ENCODE results near the gene RBFOX1. TPM values are rescaled to one million over a fixed set of nuclear protein-coding genes. Genes with fewer than 3 reads are reported as not detected.
A peak's percentile ranks its signal among the peaks of the same experiment; 100 is the strongest.

RBFOX1 gene
- polyA plus RNA-seq, 1 of the 3 experiments (the other 2 are of a cell fraction), result not detected

DNA sequence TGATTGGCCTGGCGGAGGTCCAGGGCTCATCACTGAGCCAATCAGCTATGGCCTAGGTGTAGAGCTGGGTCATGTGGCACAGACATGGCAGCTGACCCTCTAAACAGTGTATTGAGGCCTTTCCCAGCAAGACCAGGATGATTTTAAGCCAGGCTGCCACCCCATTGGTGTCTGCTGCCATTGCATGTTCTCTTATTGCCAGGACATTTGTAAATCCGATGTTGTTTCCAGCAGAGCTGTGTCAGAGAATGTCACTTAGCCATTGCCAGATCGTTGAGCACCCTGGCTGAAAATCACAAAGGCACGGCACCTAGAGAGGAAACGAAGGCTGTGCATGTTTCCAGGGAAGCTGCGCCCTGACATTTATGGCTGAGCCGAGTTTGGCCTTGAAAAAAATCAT is 33.4 kb downstream of the RBFOX1 start (continued):
- TF ChIP-seq, protein P1, sequence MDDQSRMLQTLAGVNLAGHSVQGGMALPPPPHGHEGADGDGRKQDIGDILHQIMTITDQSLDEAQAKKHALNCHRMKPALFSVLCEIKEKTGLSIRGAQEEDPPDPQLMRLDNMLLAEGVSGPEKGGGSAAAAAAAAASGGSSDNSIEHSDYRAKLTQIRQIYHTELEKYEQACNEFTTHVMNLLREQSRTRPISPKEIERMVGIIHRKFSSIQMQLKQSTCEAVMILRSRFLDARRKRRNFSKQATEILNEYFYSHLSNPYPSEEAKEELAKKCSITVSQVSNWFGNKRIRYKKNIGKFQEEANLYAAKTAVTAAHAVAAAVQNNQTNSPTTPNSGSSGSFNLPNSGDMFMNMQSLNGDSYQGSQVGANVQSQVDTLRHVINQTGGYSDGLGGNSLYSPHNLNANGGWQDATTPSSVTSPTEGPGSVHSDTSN (IDR thresholded peaks at IDR 0.05), result no peak
- no peak for TF ChIP-seq EP300 (IDR thresholded peaks at IDR 0.05; ENCODE audit: borderline replicate concordance in 1 of 2, low read depth in 1 of 2, low read length in 1 of 2)

DNA sequence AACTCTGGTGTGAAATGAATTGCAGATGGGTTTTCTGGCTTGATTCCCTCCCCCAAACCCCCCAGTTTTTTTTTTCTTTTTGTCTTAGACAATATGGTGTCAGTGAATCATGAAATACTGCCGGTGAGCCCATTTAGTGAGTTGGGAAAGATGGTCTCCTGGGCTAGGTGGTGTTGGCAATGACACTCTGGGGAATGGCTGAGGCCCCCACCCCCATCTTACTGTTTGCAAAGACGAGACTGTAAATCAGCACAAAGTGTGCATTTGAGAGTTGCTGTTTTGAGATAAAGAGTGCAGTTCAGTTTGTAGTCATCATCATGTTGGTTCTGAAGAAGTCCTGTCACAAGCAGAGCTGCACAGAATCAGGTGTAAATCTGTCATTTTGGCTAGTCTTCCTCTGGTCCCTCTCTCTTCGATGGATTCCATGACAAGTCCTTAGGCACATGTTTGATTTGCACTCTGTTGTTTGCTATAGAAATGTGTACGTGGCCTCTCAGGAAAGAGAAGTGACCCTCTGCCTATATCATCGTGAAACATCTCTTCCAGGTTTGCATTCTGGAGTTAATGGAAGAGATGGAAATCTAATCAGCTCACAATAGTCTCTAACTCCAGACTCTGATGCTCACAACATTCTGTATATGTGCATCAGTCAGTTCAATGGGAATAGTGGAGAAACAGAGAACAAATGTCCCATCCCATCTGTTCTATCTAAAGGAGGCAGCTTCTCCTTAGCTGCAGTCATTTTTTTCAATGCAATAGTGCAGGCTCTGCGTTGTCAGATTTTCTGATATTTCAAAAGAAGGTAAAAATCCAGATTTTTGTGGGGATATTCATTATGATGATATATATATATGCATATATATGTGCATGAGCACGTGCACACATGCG is 34.6 kb downstream of the RBFOX1 start:
- no peak for DNase-seq
- CTCF ChIA-PET, result interaction anchor here (1.1 kb wide), 1 partner anchor 12 kb away, joined by 4 read pairs; no protein-coding TSS in a partner anchor
- H3K4me3 ChIP-seq (ENCODE audit: low read depth in 2 of 2, low read length in 1 of 2), result no peak overlapping the region
- TF ChIP-seq EP300 (IDR thresholded peaks at IDR 0.05; ENCODE audit: borderline replicate concordance in 1 of 2, low read depth in 1 of 2, low read length in 1 of 2) (0 out of 4 replicates have a peak, but pooled peaks of 1 of the 2 experiments have one; percentile 5), FOXJ3 (CRISPR knock-in tag; IDR thresholded peaks at IDR 0.05) (no peak), NFIC (IDR thresholded peaks at IDR 0.05; ENCODE audit: borderline replicate concordance) (no peak), GATA2 (CRISPR knock-in tag; IDR thresholded peaks at IDR 0.05) (peak; percentile 56)
- H3K9ac ChIP-seq, result no peak overlapping the region
- no peaks in the 10 kb centered on the region for H4K20me1 ChIP-seq (ENCODE audit: insufficient read depth)
- no peaks in the 10 kb centered on the region for H3K79me2 ChIP-seq (ENCODE audit: insufficient read depth)
- H3K27me3 ChIP-seq (ENCODE audit: insufficient read depth), result no peaks in the 10 kb centered on the region
- H3K27ac ChIP-seq (ENCODE audit: low read depth in 2 of 2, low read length in 1 of 2), result no peak overlapping the region
- 15% methylated on average over 8 of the region's 8 CpGs for WGBS (ENCODE audit: low lambda C conversion rate)
- no peaks in the 10 kb centered on the region for H3F3A ChIP-seq (replicated peaks; ENCODE audit: insufficient read depth)
- no peaks in the 10 kb centered on the region for H3K9me3 ChIP-seq
- no peak overlapping the region for H3K4me2 ChIP-seq
- no peak overlapping the region for H2AFZ ChIP-seq (ENCODE audit: low read depth)
- H3K9me2 ChIP-seq, result no peaks in the 10 kb centered on the region
- POLR2A ChIA-PET, result no interaction called here
- peaks cover 0 to 29% of the 10 kb centered on the region in 2 experiments; a peak in 2 of 4 replicates for H3K4me1 ChIP-seq (ENCODE audit: control insufficient read depth in 1 of 2, insufficient read depth in 2 of 2, low read depth in 1 of 2, low read length in 1 of 2)
- H3K36me3 ChIP-seq (replicated peaks in 1 of 2; ENCODE audit: control insufficient read depth in 1 of 2, insufficient read depth in 2 of 2, low read length in 1 of 2), result no peaks in the 10 kb centered on the region

DNA sequence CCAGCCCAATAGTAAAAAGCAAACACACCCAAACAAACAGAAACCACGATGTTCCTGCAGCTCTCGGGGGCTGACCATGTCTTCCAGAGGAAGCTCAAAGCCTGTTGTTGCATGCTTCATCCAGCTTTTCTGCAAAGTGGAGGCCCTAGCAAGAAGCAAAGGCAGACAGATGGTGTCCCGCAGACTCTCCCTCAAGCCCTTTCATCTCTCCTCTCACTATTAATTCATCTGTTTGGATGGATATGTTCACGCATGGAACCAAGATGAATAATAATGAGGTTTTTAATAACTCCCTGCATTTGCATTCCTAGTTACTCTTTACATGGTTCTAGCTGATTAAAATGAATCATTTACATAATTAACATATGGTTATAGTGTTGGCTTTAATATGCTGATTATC is 36.6 kb downstream of the RBFOX1 start:
- H3K9me3 ChIP-seq, result no peaks in the 10 kb centered on the region
- H3K9me2 ChIP-seq, result no peaks in the 10 kb centered on the region
- no peaks in the 10 kb centered on the region for H3F3A ChIP-seq (replicated peaks; ENCODE audit: insufficient read depth)
- H3K4me1 ChIP-seq (ENCODE audit: control insufficient read depth in 1 of 2, insufficient read depth in 2 of 2, low read depth in 1 of 2, low read length in 1 of 2), result peaks cover 0 to 18% of the 10 kb centered on the region in 2 experiments; a peak in 2 of 4 replicates
- DNase-seq, result no peak
- CTCF ChIA-PET, result interaction anchor here (1.0 kb wide), 1 partner anchor 15 kb away, joined by 3 read pairs; no protein-coding TSS in a partner anchor
- H4K20me1 ChIP-seq (ENCODE audit: insufficient read depth), result no peaks in the 10 kb centered on the region
- no peak overlapping the region for H2AFZ ChIP-seq (ENCODE audit: low read depth)
- H3K4me3 ChIP-seq (ENCODE audit: low read depth in 2 of 2, low read length in 1 of 2), result no peak overlapping the region
- H3K9ac ChIP-seq, result no peak overlapping the region
- H3K4me2 ChIP-seq, result no peak overlapping the region
- POLR2A ChIA-PET, result no interaction called here
- H3K27me3 ChIP-seq (ENCODE audit: insufficient read depth), result no peaks in the 10 kb centered on the region
- WGBS (ENCODE audit: low lambda C conversion rate), result 44% methylated on average over 4 of the region's 4 CpGs
- H3K27ac ChIP-seq (ENCODE audit: low read depth in 2 of 2, low read length in 1 of 2), result no peak overlapping the region
- H3K79me2 ChIP-seq (ENCODE audit: insufficient read depth), result no peaks in the 10 kb centered on the region
- no peaks in the 10 kb centered on the region for H3K36me3 ChIP-seq (replicated peaks in 1 of 2; ENCODE audit: control insufficient read depth in 1 of 2, insufficient read depth in 2 of 2, low read length in 1 of 2)
- TF ChIP-seq TEAD4 (IDR thresholded peaks at IDR 0.05; ENCODE audit: borderline replicate concordance, insufficient read depth) (no peak), NRF1 (IDR thresholded peaks at IDR 0.05; ENCODE audit: low read depth, low read length) (no peak), FOSL2 (IDR thresholded peaks at IDR 0.05; ENCODE audit: borderline replicate concordance, low read depth) (no peak), RXRA (IDR thresholded peaks at IDR 0.05; ENCODE audit: borderline replicate concordance, low read depth) (no peak), EP300 (IDR thresholded peaks at IDR 0.05; ENCODE audit: borderline replicate concordance in 1 of 2, low read depth in 1 of 2, low read length in 1 of 2) (no peak), SMC3 (IDR thresholded peaks at IDR 0.05; ENCODE audit: low read depth, low read length) (no peak), TAF1 (IDR thresholded peaks at IDR 0.05; ENCODE audit: borderline replicate concordance, low read depth, low read length) (no peak)
- TF ChIP-seq, protein P2, sequence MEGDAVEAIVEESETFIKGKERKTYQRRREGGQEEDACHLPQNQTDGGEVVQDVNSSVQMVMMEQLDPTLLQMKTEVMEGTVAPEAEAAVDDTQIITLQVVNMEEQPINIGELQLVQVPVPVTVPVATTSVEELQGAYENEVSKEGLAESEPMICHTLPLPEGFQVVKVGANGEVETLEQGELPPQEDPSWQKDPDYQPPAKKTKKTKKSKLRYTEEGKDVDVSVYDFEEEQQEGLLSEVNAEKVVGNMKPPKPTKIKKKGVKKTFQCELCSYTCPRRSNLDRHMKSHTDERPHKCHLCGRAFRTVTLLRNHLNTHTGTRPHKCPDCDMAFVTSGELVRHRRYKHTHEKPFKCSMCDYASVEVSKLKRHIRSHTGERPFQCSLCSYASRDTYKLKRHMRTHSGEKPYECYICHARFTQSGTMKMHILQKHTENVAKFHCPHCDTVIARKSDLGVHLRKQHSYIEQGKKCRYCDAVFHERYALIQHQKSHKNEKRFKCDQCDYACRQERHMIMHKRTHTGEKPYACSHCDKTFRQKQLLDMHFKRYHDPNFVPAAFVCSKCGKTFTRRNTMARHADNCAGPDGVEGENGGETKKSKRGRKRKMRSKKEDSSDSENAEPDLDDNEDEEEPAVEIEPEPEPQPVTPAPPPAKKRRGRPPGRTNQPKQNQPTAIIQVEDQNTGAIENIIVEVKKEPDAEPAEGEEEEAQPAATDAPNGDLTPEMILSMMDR (IDR thresholded peaks at IDR 0.05), result no peak
- TF ChIP-seq, protein P3, sequence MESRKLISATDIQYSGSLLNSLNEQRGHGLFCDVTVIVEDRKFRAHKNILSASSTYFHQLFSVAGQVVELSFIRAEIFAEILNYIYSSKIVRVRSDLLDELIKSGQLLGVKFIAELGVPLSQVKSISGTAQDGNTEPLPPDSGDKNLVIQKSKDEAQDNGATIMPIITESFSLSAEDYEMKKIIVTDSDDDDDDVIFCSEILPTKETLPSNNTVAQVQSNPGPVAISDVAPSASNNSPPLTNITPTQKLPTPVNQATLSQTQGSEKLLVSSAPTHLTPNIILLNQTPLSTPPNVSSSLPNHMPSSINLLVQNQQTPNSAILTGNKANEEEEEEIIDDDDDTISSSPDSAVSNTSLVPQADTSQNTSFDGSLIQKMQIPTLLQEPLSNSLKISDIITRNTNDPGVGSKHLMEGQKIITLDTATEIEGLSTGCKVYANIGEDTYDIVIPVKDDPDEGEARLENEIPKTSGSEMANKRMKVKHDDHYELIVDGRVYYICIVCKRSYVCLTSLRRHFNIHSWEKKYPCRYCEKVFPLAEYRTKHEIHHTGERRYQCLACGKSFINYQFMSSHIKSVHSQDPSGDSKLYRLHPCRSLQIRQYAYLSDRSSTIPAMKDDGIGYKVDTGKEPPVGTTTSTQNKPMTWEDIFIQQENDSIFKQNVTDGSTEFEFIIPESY (IDR thresholded peaks at IDR 0.05; ENCODE audit: borderline replicate concordance, low read depth), result no peak
- TF ChIP-seq, protein P4, sequence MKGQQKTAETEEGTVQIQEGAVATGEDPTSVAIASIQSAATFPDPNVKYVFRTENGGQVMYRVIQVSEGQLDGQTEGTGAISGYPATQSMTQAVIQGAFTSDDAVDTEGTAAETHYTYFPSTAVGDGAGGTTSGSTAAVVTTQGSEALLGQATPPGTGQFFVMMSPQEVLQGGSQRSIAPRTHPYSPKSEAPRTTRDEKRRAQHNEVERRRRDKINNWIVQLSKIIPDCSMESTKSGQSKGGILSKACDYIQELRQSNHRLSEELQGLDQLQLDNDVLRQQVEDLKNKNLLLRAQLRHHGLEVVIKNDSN (IDR thresholded peaks at IDR 0.05; ENCODE audit: borderline replicate concordance, low read depth), result no peak
- TF ChIP-seq, protein P5, sequence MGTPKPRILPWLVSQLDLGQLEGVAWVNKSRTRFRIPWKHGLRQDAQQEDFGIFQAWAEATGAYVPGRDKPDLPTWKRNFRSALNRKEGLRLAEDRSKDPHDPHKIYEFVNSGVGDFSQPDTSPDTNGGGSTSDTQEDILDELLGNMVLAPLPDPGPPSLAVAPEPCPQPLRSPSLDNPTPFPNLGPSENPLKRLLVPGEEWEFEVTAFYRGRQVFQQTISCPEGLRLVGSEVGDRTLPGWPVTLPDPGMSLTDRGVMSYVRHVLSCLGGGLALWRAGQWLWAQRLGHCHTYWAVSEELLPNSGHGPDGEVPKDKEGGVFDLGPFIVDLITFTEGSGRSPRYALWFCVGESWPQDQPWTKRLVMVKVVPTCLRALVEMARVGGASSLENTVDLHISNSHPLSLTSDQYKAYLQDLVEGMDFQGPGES (IDR thresholded peaks at IDR 0.05; ENCODE audit: low read depth, low read length), result no peak

Measured in SK-N-SH (cell line).